ENCODE data around the gene INPP5D. TPM values are rescaled to one million over a fixed set of nuclear protein-coding genes. Genes with fewer than 3 reads are reported as not detected.
"Not testable (repeated sequence)": the region's sequence is repeated elsewhere in the genome, so short reads cannot be mapped to it uniquely, and the experiment has no call there.

The INPP5D gene
- total RNA-seq, 1 donor from 2014 or later = 33.4 TPM

DNA sequence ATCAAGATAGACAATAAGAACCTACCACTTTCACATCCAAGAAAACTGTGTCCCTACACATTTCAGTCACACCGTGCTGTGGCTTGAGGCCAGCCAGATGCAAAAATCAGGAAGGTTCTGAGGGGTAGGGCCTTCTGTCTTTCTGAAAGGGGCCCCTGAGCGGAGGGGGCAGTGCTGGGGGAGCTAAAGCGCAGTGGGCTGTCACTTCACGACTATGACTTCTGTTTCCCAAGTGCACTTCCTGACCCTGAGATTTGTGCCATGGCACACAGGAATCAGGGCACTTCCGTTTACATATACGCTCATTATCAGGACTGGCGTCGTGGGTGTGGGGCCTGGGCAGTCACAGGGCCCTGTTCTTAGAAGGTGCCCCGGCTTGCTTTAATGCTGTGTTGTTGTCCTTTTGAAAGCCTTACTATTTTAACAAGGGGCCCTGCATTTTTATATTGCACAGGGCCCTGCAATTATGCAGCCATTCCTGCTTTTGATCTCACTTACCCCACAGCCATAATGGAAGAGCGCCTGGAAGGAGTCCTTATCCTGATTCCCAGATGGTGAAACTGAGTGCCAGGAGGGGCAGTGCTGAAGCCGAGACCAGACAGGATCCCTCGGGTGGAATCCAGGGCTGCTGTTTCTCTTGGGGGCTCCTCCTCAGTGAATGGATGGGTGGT, 47.7 kb upstream of the INPP5D start:
- H3K9me3 ChIP-seq = no peaks in the 10 kb centered on the region
- DNase-seq (ENCODE audit: extremely low spot score in 2 of 2) = peak; percentile 40 to 65
- no peaks in the 10 kb centered on the region for H3K36me3 ChIP-seq

GRCh38 chr2:233013027-233013461, 47.1 kb upstream of the INPP5D start, which contains the start of gene NGEF:
NGEF (minus strand) TSS chr2:233013256; CDS start chr2:232974890, 38,366 bp downstream.
- no peaks in the 10 kb centered on the region for H3K4me1 ChIP-seq
- intact Hi-C loops (cut with DNase I) = no loop called here
- peak; percentile 79 to 95 for DNase-seq (ENCODE audit: extremely low spot score in 2 of 2)
- TF ChIP-seq CTCF (IDR thresholded peaks at IDR 0.05) = no peak
- no peak within 1 kb of the TSS for H3K4me3 ChIP-seq
- H3K27ac ChIP-seq = no peak within 1 kb of the TSS
- no peaks in the 10 kb centered on the region for H3K27me3 ChIP-seq
- no peaks in the 10 kb centered on the region for H3K9me3 ChIP-seq
- no peaks in the 10 kb centered on the region for H3K36me3 ChIP-seq

More for the DNA sequence above, 47.7 kb upstream of the INPP5D start:
- Histone ChIP-seq H3K27ac (no peak overlapping the region), H3K27me3 (no peaks in the 10 kb centered on the region), H3K4me3 (no peak overlapping the region), H3K4me1 (no peaks in the 10 kb centered on the region)
- TF ChIP-seq POLR2A (IDR thresholded peaks at IDR 0.05) (no peak), CTCF (IDR thresholded peaks at IDR 0.05) (no peak), POLR2AphosphoS5 (IDR thresholded peaks at IDR 0.05; ENCODE audit: insufficient read depth in 1 of 2, low read depth in 1 of 2) (no peak)
- intact Hi-C loops (cut with DNase I) = no loop called here

- Histone ChIP-seq H3K36me3 (no peaks in the 10 kb centered on the region), H3K27me3 (no peaks in the 10 kb centered on the region), H3K4me3 (no peak overlapping the region), H3K9me3 (no peaks in the 10 kb centered on the region), H3K27ac (no peak overlapping the region), H3K4me1 (no peaks in the 10 kb centered on the region)
- TF ChIP-seq CTCF (IDR thresholded peaks at IDR 0.05) (no peak), POLR2AphosphoS5 (IDR thresholded peaks at IDR 0.05; ENCODE audit: insufficient read depth in 1 of 2, low read depth in 1 of 2) (no peak), POLR2A (IDR thresholded peaks at IDR 0.05) (no peak)
- intact Hi-C loops (cut with DNase I) = no loop called here
- DNase-seq (ENCODE audit: extremely low spot score in 2 of 2) = no peak
Observed at GRCh38 chr2:233013650-233014049, 46.5 kb upstream of the INPP5D start.

- Histone ChIP-seq H3K27ac (no peak overlapping the region), H3K36me3 (no peaks in the 10 kb centered on the region), H3K4me3 (no peak overlapping the region), H3K27me3 (no peaks in the 10 kb centered on the region), H3K4me1 (no peaks in the 10 kb centered on the region), H3K9me3 (no peaks in the 10 kb centered on the region)
- peak in 1 of 2 donors; percentile 61 for DNase-seq (ENCODE audit: extremely low spot score in 2 of 2)
- intact Hi-C loops (cut with DNase I) = no loop called here
- TF ChIP-seq POLR2AphosphoS5 (IDR thresholded peaks at IDR 0.05; ENCODE audit: insufficient read depth in 1 of 2, low read depth in 1 of 2) (no peak), POLR2A (IDR thresholded peaks at IDR 0.05) (no peak)
Observed at GRCh38 chr2:233015019-233015645, 45.0 kb upstream of the INPP5D start.

DNA sequence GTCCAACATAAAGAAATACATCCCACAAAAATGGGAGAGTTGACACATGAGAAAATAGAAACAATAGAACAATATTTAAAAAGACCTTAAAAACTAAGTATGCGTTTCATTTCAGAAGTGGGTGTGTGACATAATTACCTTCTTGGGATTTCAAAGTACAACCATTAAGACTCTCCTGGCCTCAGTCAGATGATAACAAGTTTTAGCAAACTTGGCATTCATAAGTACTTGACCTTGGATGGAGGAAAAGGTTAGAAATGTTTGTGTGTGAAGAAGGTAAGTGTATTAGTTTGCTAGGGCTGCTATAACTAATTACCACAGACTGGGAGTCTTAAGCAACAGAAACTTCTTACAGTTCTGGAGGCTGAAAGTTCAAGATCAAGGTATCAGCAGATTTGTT, 42.2 kb upstream of the INPP5D start:
- H3K4me1 ChIP-seq = no peaks in the 10 kb centered on the region

GRCh38 chr2:233019610-233020009, 40.5 kb upstream of the INPP5D start:
- H3K36me3 ChIP-seq; H3K27ac ChIP-seq; H3K4me3 ChIP-seq; DNase-seq (ENCODE audit: extremely low spot score in 2 of 2); H3K4me1 ChIP-seq; H3K9me3 ChIP-seq; intact Hi-C loops (cut with DNase I); H3K27me3 ChIP-seq: not testable (repeated sequence)

More for the DNA sequence above, 42.2 kb upstream of the INPP5D start:
- H3K27ac ChIP-seq = no peak overlapping the region
- no peak overlapping the region for H3K4me3 ChIP-seq
- H3K9me3 ChIP-seq = no peaks in the 10 kb centered on the region
- no peak for TF ChIP-seq CTCF (IDR thresholded peaks at IDR 0.05)
- no peak for TF ChIP-seq POLR2A (IDR thresholded peaks at IDR 0.05)
- TF ChIP-seq POLR2AphosphoS5 (IDR thresholded peaks at IDR 0.05; ENCODE audit: insufficient read depth in 1 of 2, low read depth in 1 of 2) = no peak
- H3K27me3 ChIP-seq = no peaks in the 10 kb centered on the region
- intact Hi-C loops (cut with DNase I) = no loop called here
- no peak for DNase-seq (ENCODE audit: extremely low spot score in 2 of 2)
- H3K36me3 ChIP-seq = no peaks in the 10 kb centered on the region
